ENCODE results near the gene LRRC26. TPM values are rescaled to one million over a fixed set of nuclear protein-coding genes. Genes with fewer than 3 reads are reported as not detected.

Gene LRRC26
- total RNA-seq, 1 experiment from 2014 or later: not detected

- Mint-ChIP-seq H3K4me3 (ENCODE audit: unreplicated experiment) (no peak overlapping the region), H3K36me3 (ENCODE audit: insufficient read depth, unreplicated experiment) (peaks cover 25% of the 10 kb centered on the region), H3K4me1 (ENCODE audit: insufficient read depth, unreplicated experiment) (no peaks in the 10 kb centered on the region), H3K27me3 (ENCODE audit: insufficient read depth, unreplicated experiment) (no peaks in the 10 kb centered on the region), H3K9me3 (ENCODE audit: unreplicated experiment) (no peaks in the 10 kb centered on the region), H3K27ac (ENCODE audit: low read depth, unreplicated experiment) (no peak overlapping the region)
- DNase-seq (ENCODE audit: unreplicated experiment): no peak
- intact Hi-C loops (cut with micrococcal nuclease): loop anchor here (10.0 kb wide), 1 partner anchor 45 kb away; the partner anchor contains the start of genes CYSRT1, RNF208 and RNF224
- no TSS peak for BruUV-seq (replicated peaks)
- no peak for TF ChIP-seq CTCF (IDR thresholded peaks at IDR 0.05; ENCODE audit: unreplicated experiment)
- CTCF ChIA-PET: no interaction called here
- POLR2A ChIA-PET: interaction anchor here (2.0 kb wide), 1 partner anchor 50 kb away, joined by 6 read pairs; no protein-coding TSS in a partner anchor
These were observed 9.9 kb upstream of the LRRC26 start for GRCh38 chr9:137179761-137180160.

GRCh38 chr9:137178939-137179630 is 9.2 kb upstream of the LRRC26 start:
- ChIA-PET POLR2A (interaction anchor here (1.1 kb wide), 1 partner anchor 52 kb away, joined by 3 read pairs; no protein-coding TSS in a partner anchor), CTCF (interaction anchor here (0.6 kb wide), 1 partner anchor 1090 kb away, joined by 3 read pairs; no protein-coding TSS in a partner anchor)
- no peak overlapping the region for H3K27ac Mint-ChIP-seq (ENCODE audit: low read depth, unreplicated experiment)
- TF ChIP-seq CTCF (IDR thresholded peaks at IDR 0.05; ENCODE audit: unreplicated experiment): no peak
- peaks cover 25% of the 10 kb centered on the region for H3K36me3 Mint-ChIP-seq (ENCODE audit: insufficient read depth, unreplicated experiment)
- intact Hi-C loops (cut with micrococcal nuclease): loop anchor here (10.0 kb wide), 1 partner anchor 46 kb away; the partner anchor contains the start of genes CYSRT1, RNF208 and RNF224
- no peaks in the 10 kb centered on the region for H3K27me3 Mint-ChIP-seq (ENCODE audit: insufficient read depth, unreplicated experiment)
- BruUV-seq (replicated peaks): no TSS peak
- no peaks in the 10 kb centered on the region for H3K9me3 Mint-ChIP-seq (ENCODE audit: unreplicated experiment)
- H3K4me3 Mint-ChIP-seq (ENCODE audit: unreplicated experiment): no peak overlapping the region
- no peak for DNase-seq (ENCODE audit: unreplicated experiment)
- H3K4me1 Mint-ChIP-seq (ENCODE audit: insufficient read depth, unreplicated experiment): no peaks in the 10 kb centered on the region

- no peak overlapping the region for H3K4me3 Mint-ChIP-seq (ENCODE audit: unreplicated experiment)
- TF ChIP-seq CTCF (IDR thresholded peaks at IDR 0.05; ENCODE audit: unreplicated experiment): no peak
- H3K36me3 Mint-ChIP-seq (ENCODE audit: insufficient read depth, unreplicated experiment): peaks cover 22% of the 10 kb centered on the region
- H3K9me3 Mint-ChIP-seq (ENCODE audit: unreplicated experiment): no peaks in the 10 kb centered on the region
- ChIA-PET POLR2A (interaction anchor here (1.1 kb wide), 1 partner anchor 52 kb away, joined by 3 read pairs; no protein-coding TSS in a partner anchor), CTCF (interaction anchor here (0.6 kb wide), 3 partner anchors 13 to 1090 kb away, joined by 3 read pairs; no protein-coding TSS in a partner anchor)
- intact Hi-C loops (cut with micrococcal nuclease): loop anchor here (10.0 kb wide), 1 partner anchor 46 kb away; the partner anchor contains the start of genes CYSRT1, RNF208 and RNF224
- H3K27ac Mint-ChIP-seq (ENCODE audit: low read depth, unreplicated experiment): no peak overlapping the region
- no TSS peak for BruUV-seq (replicated peaks)
- H3K27me3 Mint-ChIP-seq (ENCODE audit: insufficient read depth, unreplicated experiment): no peaks in the 10 kb centered on the region
- DNase-seq (ENCODE audit: unreplicated experiment): no peak
- H3K4me1 Mint-ChIP-seq (ENCODE audit: insufficient read depth, unreplicated experiment): no peaks in the 10 kb centered on the region
These were observed 8.5 kb upstream of the LRRC26 start for GRCh38 chr9:137178201-137178938.
